HepG2 (cell line): ENCODE results near the gene ZFHX3. TPM values are rescaled to one million over a fixed set of nuclear protein-coding genes. Genes with fewer than 3 reads are reported as not detected.

Experiments used
- ARHGAP35 ChIP-seq: sonication (generic); formaldehyde crosslinking; IDR thresholded peaks from 2 replicates; pipeline ENCODE4 v1.9.0; 2022; ENCODE audit warnings: mild to moderate bottlenecking, inconsistent platforms, moderate library complexity, missing genetic modification reagents, borderline replicate concordance
- DDIT3 ChIP-seq: sonication (generic); formaldehyde crosslinking; IDR thresholded peaks from 2 replicates; pipeline ENCODE4 v1.4.0; 2020; ENCODE audit warnings: mild to moderate bottlenecking, missing genetic modification reagents
- ESRRA ChIP-seq: sonication (generic); formaldehyde crosslinking; IDR thresholded peaks from 2 replicates; pipeline ENCODE4 v1.5.1; 2020; ENCODE audit warnings: mild to moderate bottlenecking, low read depth, missing genetic modification reagents
- FLYWCH1 ChIP-seq: sonication (generic); formaldehyde crosslinking; IDR thresholded peaks from 2 replicates; pipeline ENCODE4 v1.8.1; 2023; ENCODE audit warnings: mild to moderate bottlenecking, missing genetic modification reagents
- FOXC1 ChIP-seq: sonication (generic); formaldehyde crosslinking; IDR thresholded peaks from 2 replicates; pipeline ENCODE4 v1.8.0; 2022; ENCODE audit warnings: mild to moderate bottlenecking, missing genetic modification reagents, borderline replicate concordance
- HIVEP1 ChIP-seq: sonication (generic); formaldehyde crosslinking; IDR thresholded peaks from 2 replicates; pipeline ENCODE4 v1.4.0; 2020; ENCODE audit warnings: mild to moderate bottlenecking, missing genetic modification reagents
- JARID2 ChIP-seq: sonication (generic); formaldehyde crosslinking; IDR thresholded peaks from 2 replicates; pipeline ENCODE4 v1.8.1; 2023; ENCODE audit warnings: missing genetic modification reagents, inconsistent platforms; ENCODE audit not compliant: insufficient replicate concordance
- MTA1 ChIP-seq: sonication (generic); formaldehyde crosslinking; IDR thresholded peaks from 2 replicates; pipeline ENCODE4 v1.4.0; 2020; ENCODE audit warnings: missing genetic modification reagents, mild to moderate bottlenecking, borderline replicate concordance
- MXI1 ChIP-seq: IDR thresholded peaks from 3 replicates; pipeline ENCODE4 v1.6.1; 2012; ENCODE audit warnings: low read depth, low read length, inconsistent platforms, borderline replicate concordance
- NFIB ChIP-seq: sonication (generic); formaldehyde crosslinking; IDR thresholded peaks from 2 replicates; pipeline ENCODE4 v1.9.0; 2021; ENCODE audit warnings: missing genetic modification reagents, mild to moderate bottlenecking, borderline replicate concordance
- NFKBIZ ChIP-seq: IDR thresholded peaks from 2 replicates; pipeline ENCODE4 v1.6.1; 2018; ENCODE audit warnings: missing genetic modification reagents, missing compliant biosample characterization
- PAF1 ChIP-seq: IDR thresholded peaks from 2 replicates; pipeline ENCODE4 v1.6.1; 2016; ENCODE audit warnings: missing genetic modification reagents, missing compliant biosample characterization
- SIN3A ChIP-seq: IDR thresholded peaks from 2 replicates; pipeline ENCODE4 v1.6.1; 2011; ENCODE audit warnings: low read depth, mild to moderate bottlenecking, control low read depth, low read length, borderline replicate concordance
- SIN3B ChIP-seq: fragments of 150-350 bp; IDR thresholded peaks from 2 replicates; pipeline ENCODE4 v1.6.1; 2014; ENCODE audit warnings: low read length
- SMAD1 ChIP-seq: sonication (generic); formaldehyde crosslinking; IDR thresholded peaks from 2 replicates; pipeline ENCODE4 v1.4.0; 2020; ENCODE audit warnings: missing genetic modification reagents, low read depth, mild to moderate bottlenecking, borderline replicate concordance
- TAF15 ChIP-seq: fragments of 200-400 bp; formaldehyde crosslinking; IDR thresholded peaks from one replicate; pipeline ENCODE4 v1.6.1; 2018; ENCODE audit warnings: mild to moderate bottlenecking, low read depth, low read length; ENCODE audit not compliant: poor library complexity, severe bottlenecking
- TBL1XR1 ChIP-seq: fragments of 150-350 bp; IDR thresholded peaks from 2 replicates; pipeline ENCODE4 v1.6.1; 2014; ENCODE audit warnings: borderline replicate concordance, low read length; ENCODE audit not compliant: partially characterized antibody
- U2AF1 ChIP-seq: fragments of 200-400 bp; formaldehyde crosslinking; optimal IDR thresholded peaks from 2 replicates; pipeline ENCODE3; 2017; ENCODE audit warnings: mild to moderate bottlenecking, low read depth, low read length
- ZBTB14 ChIP-seq: sonication (generic); formaldehyde crosslinking; IDR thresholded peaks from 2 replicates; pipeline ENCODE4 v1.4.0; 2020; ENCODE audit warnings: missing genetic modification reagents
- ZNF224 ChIP-seq: sonication (generic); formaldehyde crosslinking; IDR thresholded peaks from 2 replicates; pipeline ENCODE4 v1.5.0; 2020; ENCODE audit warnings: mild to moderate bottlenecking, missing genetic modification reagents
- ZNF432 ChIP-seq: sonication (generic); formaldehyde crosslinking; IDR thresholded peaks from 2 replicates; pipeline ENCODE4 v1.5.0; 2020; ENCODE audit warnings: missing genetic modification reagents, mild to moderate bottlenecking, borderline replicate concordance
- ZNF567 ChIP-seq: sonication (generic); formaldehyde crosslinking; IDR thresholded peaks from 2 replicates; pipeline ENCODE4 v1.8.1; 2023; ENCODE audit warnings: mild to moderate bottlenecking, missing genetic modification reagents, borderline replicate concordance
- ZNF644 ChIP-seq: IDR thresholded peaks from 2 replicates; pipeline ENCODE4 v1.6.1; 2016; ENCODE audit warnings: low read depth
- ZNF674 ChIP-seq: sonication (generic); formaldehyde crosslinking; IDR thresholded peaks from 2 replicates; pipeline ENCODE4 v1.5.0; 2020; ENCODE audit warnings: low read depth, mild to moderate bottlenecking, missing genetic modification reagents
- ZNF7 ChIP-seq: IDR thresholded peaks from 2 replicates; pipeline ENCODE4 v1.6.1; 2016; ENCODE audit warnings: missing biosample characterization, missing genetic modification reagents
- ZNF710 ChIP-seq: sonication (generic); formaldehyde crosslinking; IDR thresholded peaks from 2 replicates; pipeline ENCODE4 v1.5.0; 2020; ENCODE audit warnings: mild to moderate bottlenecking, missing genetic modification reagents, borderline replicate concordance
- ZNF777 ChIP-seq: sonication (generic); formaldehyde crosslinking; IDR thresholded peaks from 2 replicates; pipeline ENCODE4 v1.4.0; 2020; ENCODE audit warnings: missing genetic modification reagents
- ZNF839 ChIP-seq: sonication (generic); formaldehyde crosslinking; IDR thresholded peaks from 2 replicates; pipeline ENCODE4 v1.4.0; 2020; ENCODE audit warnings: missing genetic modification reagents, mild to moderate bottlenecking, borderline replicate concordance
- polyA plus RNA-seq, 8 experiments: library from polyadenylated mRNA; depleted of rRNA in 3 of 8; stranded (reverse) in 7 of 8; unstranded in 1 of 8; fragments of >200 nt; fragmentation: Illumina TruSeq in 4 of 8; extraction: Trizol in 4 of 8; gene quantifications; 2 replicates each; pipeline versions ENCODE4 v1.2.1 to v1.2.3, GENCODE V29; 2011 to 2016; ENCODE audit warnings: low read depth in 4 of 8, missing spikeins in 1 of 8, mixed read lengths in 1 of 8; ENCODE audit not compliant: insufficient read depth in 1 of 8
- total RNA-seq, 5 experiments: library from RNA; depleted of rRNA; stranded (reverse); fragments of >200 nt; fragmentation: Illumina TruSeq; extraction: Trizol; gene quantifications; 2 replicates each; pipeline ENCODE4 v1.2.3, GENCODE V29; 2016; ENCODE audit warnings: low read depth in 1 of 5

The ZFHX3 gene
- total and polyA plus RNA-seq, 2 of the 13 experiments (the other 11 are each of a cell fraction or from before 2014, with no cell fraction given): 5.0 to 6.0 TPM

GRCh38 chr16:73071131-73071940 is 23.4 kb upstream of the ZFHX3 start (continued):
- TF ChIP-seq ZNF777 (CRISPR knock-in tag) (no peak), ZNF710 (CRISPR knock-in tag) (0 out of 2 replicates have a peak, but pooled peaks have one; percentile 23), SMAD1 (CRISPR knock-in tag) (no peak), TBL1XR1 (no peak), ZNF839 (CRISPR knock-in tag) (peak; percentile 49; the same call in 1 of the 2 replicates), SIN3A (0 out of 2 replicates have a peak, but pooled peaks have one; percentile 9), MTA1 (CRISPR knock-in tag) (peak; percentile 62; the same call in 1 of the 2 replicates), HIVEP1 (CRISPR knock-in tag) (no peak), TAF15 (no peak), JARID2 (CRISPR knock-in tag) (peak; percentile 15), ZNF7 (CRISPR knock-in tag) (no peak), ZNF567 (CRISPR knock-in tag) (0 out of 2 replicates have a peak, but pooled peaks have one; percentile 26), NFKBIZ (CRISPR knock-in tag) (0 out of 2 replicates have a peak, but pooled peaks have one; percentile 28), U2AF1 (no peak), FOXC1 (CRISPR knock-in tag) (peak; percentile 62), ZBTB14 (CRISPR knock-in tag) (peak; percentile 52; the same call in 1 of the 2 replicates), PAF1 (CRISPR knock-in tag) (no peak), FLYWCH1 (CRISPR knock-in tag) (no peak), ZNF644 (CRISPR knock-in tag) (no peak), NFIB (no peak), DDIT3 (CRISPR knock-in tag) (no peak), MXI1 (0 out of 3 replicates have a peak, but pooled peaks have one; percentile 26), SIN3B (no peak), ARHGAP35 (no peak), ZNF674 (CRISPR knock-in tag) (no peak), ESRRA (CRISPR knock-in tag) (no peak), ZNF224 (CRISPR knock-in tag) (no peak), ZNF432 (CRISPR knock-in tag) (no peak)
